ENCODE measurements around the gene TDRD7.

Gene TDRD7

DNA sequence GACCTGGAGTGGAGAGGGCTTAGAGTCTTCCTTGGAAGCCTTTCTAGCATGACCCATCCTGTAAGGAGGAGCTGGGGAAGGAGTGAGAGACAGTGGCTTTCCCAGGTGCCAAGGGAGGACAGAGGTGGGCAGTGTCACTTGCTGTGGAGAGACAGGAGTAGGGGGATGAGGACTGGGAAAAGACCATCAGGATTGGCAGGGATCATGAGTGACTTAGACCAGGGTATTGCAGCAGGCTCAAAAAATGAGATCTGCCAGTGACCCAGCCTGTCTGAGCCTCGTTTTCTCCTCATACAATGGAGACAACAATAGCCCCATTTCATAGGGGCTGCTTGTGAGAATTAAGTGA is 91.9 kb downstream of the TDRD7 start:
- DNase-seq (ENCODE audit: low read depth, low spot score) = no peak

GRCh38 chr9:97504381-97505216 is 92.7 kb downstream of the TDRD7 start:
- no peak for DNase-seq (ENCODE audit: low read depth, low spot score)

DNA sequence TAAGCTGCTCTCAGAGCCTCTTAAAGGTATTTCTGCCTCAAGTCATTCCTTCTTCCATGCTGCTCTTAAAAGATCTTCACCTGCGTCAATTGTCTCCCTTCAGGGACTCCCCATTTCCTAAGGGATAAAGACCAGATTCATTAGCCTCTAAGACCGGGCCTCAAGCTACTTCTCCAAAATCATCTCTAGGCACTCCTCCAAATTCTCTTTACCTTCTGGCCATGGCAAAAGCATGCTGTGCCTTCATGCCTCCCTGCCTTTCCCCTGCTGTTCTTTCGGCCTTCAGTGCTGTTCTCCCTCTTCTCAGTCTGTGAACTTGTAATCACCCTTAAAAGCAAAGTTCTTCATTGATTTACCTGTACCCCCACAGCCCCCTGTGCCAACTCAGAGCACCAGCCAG is 93.9 kb downstream of the TDRD7 start:
- DNase-seq (ENCODE audit: low read depth, low spot score) = no peak

GRCh38 chr9:97506306-97506705 is 94.4 kb downstream of the TDRD7 start:
- no peak for DNase-seq (ENCODE audit: low read depth, low spot score)

- DNase-seq (ENCODE audit: low read depth, low spot score) = no peak
Measured at GRCh38 chr9:97506787-97507186, 94.9 kb downstream of the TDRD7 start.

DNA sequence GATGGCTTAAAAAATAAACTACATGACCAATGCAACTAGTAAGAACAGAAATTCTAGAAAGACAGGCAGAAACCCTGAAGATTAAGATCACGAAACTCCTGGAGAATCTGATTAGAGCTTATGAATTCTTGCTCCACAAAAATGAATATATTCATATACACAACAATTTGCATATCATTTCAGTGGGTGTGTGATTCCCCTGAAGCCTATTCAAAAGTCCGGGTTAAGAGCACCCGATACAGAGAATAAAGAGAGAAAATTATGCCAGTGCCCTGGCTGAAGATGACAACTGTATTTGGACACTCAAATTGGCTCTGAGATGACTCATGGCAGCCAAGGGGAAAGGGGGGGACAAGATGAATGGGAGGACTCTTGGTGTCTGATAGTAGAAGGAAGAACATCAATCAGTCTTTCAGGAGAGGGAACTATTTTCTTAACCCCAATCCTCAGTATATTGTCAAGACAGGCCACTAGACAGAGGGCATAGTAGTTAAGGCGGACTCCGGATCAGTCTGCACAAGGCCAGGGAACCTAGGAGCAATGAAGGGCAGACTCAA is 95.6 kb downstream of the TDRD7 start:
- no peak for DNase-seq (ENCODE audit: low read depth, low spot score)

GRCh38 chr9:97508852-97509251 is 97.0 kb downstream of the TDRD7 start:
- DNase-seq (ENCODE audit: low read depth, low spot score) = no peak

DNA sequence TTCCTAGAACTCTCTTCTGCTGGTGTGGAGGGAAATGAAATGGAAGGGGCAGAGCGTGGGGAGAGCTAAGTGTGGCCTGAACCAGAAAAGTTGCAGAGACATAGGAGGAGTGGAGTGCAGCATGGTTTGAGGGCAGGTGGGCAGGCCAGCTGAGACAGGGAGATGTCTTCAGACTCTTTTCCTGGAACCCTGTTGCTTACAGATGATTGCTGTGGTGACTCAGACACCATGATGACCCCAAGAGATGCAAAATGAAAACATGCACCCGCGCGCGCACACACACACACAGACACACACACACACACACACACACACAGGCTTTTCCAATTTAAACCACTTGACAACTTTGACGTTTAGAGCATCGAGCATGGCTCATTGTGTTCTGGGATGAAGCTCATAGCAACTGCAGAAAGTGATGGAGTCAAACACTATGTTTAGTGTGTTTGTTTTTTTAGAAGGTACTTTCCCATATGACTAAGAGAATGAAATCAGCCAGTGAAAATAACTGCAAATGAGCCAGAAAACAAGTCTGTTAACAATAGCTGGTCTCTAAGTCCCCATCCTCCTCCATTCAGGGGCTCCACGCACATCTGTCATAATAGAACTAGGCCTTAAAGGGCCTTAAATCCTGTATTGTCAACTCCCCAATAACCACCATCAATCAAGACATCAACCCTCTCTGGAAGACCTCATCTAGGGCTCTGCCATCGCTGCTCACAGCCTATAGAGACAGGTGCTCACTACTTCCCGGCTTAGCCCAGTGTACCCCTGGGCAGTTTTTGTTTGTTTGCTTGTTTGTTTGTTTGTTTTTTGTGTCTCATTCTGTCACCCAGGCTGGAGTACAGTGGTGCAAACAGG is 99.1 kb downstream of the TDRD7 start:
- DNase-seq (ENCODE audit: low read depth, low spot score) = no peak

- DNase-seq (ENCODE audit: low read depth, low spot score) = no peak
Measured at GRCh38 chr9:97511655-97512427, 99.9 kb downstream of the TDRD7 start.

GRCh38 chr9:97512966-97513560 is 101.2 kb downstream of the TDRD7 start:
- DNase-seq (ENCODE audit: low read depth, low spot score) = no peak

- no peak for DNase-seq (ENCODE audit: low read depth, low spot score)
Measured at GRCh38 chr9:97514531-97514930, 102.6 kb downstream of the TDRD7 start.

- DNase-seq (ENCODE audit: low read depth, low spot score) = no peak
Measured at GRCh38 chr9:97515662-97516061, 103.8 kb downstream of the TDRD7 start.

GRCh38 chr9:97516111-97516510 is 104.2 kb downstream of the TDRD7 start:
- DNase-seq (ENCODE audit: low read depth, low spot score) = no peak

DNA sequence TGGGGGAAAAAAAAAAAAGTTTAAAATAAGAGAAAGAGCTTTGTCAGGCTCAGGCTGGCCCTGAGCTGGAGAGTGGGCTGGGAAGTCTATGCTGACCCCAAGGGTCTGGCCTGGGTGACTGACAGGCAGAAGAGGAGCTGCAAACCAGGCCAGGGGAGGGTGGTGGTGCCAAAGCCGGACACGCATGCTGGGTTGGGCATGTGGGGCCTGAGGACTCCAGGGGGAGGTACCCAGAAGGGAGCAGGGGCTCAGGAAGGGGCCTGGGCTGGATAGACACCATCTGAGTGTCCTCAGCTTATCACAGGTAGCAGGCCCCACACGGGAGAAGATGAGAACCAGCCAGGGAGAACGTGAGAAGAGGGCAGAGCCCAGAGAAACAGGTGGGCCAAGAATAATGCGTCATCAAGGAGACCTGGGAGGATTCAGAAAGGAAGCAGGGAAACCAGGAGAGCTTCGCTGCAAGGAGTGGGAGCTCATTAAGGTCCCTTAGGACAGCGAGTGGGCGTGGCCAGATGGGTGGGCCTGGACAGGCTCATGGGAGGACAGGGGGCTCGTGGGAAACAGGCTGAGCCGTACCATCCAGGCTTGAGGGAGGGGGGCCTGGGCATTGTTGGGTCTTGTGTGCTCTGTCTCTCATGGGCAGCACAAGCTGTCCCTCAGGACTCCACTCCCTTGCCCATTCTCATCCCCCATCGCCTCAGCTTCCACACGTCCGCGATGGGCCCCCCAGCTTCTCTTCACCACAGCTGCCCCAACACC is 105.6 kb downstream of the TDRD7 start:
- no peak for DNase-seq (ENCODE audit: low read depth, low spot score)

DNA sequence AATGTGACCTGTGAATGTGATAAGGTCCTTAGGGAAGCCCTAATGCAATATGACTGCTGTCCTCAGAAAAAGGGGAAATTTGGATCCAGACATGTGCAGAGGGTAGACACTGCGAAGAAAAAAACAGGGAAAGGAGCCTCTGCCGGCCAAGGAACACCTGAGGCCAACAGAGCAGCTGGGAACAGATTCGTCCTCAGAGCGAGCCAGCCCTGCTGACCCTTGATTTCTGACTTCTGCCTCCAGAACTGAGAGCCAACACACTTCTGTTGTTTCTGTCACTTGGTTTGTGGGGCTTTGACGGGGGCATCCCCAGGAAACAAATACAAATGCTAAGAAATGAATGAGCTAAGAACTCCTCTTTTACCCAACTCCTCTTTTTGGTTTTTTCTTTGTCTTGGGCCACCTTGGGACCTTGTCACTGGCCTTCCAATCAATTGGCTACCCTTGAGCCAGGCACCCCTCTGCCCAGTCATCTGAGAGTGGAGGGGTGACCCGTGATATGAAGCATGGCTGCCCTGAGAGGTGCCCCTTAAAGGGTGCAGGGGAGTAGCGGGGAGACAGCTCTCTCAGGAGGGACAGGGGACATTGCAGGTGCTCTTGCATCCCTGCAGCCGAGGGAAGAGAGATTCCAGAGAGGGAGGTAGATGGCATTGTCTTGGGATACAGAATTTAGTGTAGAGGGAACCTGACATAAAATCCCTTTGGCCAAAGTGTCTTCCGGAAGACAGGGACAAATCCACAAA is 106.4 kb downstream of the TDRD7 start:
- no peak for DNase-seq (ENCODE audit: low read depth, low spot score)

GRCh38 chr9:97518909-97519307 is 107.0 kb downstream of the TDRD7 start:
- DNase-seq (ENCODE audit: low read depth, low spot score) = no peak

DNA sequence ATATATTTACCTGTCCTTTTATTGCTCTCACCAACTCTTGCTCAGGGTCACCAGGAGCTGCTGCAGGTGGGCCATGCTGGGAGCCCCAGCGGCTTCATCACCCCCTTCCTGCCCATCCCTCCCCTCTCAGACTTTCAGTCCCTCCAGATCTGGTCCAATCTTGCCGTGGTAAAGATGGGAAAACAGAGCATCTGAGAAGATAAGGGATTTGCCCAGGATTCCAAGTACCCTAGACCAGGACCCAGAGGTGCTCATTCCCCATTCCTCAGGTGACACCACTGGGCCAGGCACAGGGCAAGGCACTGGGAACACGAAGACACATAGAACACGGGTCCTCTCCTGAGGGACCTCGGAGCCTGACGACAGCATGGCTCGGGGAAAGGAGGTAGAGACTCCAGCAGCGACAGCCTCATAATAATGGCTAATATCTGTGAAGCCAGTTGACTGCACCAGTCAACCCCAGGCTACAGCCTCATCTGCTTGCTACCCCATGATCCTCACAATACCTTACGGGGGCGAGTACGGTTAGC is 107.6 kb downstream of the TDRD7 start:
- DNase-seq (ENCODE audit: low read depth, low spot score) = no peak

GRCh38 chr9:97521576-97522333 is 109.9 kb downstream of the TDRD7 start:
- DNase-seq (ENCODE audit: low read depth, low spot score) = no peak

DNA sequence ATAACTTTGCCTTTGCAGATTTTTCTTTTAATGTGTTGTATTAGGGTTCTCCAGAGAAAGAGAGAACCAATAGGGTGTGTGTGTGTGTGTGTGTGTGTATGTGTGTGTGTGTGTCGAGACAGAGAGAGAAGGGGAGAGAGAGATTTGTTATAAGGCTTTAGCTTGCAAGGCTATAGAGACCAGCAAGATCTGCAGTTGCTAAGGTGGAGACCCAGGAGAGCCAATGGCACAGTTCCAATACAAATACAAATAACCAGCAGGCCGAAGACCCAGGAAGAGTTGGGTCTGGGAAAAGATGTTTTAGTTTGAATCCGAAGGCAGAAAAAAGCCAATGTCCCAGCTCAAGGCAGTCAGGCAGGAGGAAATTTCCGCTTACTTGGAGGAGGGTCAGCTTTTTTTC is 112.5 kb downstream of the TDRD7 start:
- DNase-seq (ENCODE audit: low read depth, low spot score) = no peak

Data from activated naive CD8-positive, alpha-beta T cell treated with anti-CD3 and anti-CD28 coated beads, Interleukin-2, amount 50 U/mL, for 16 hours (primary cell).